Esophagus muscularis mucosa (tissue), 4 donors: ENCODE data around the gene UBE2E3. TPM values are rescaled to one million over a fixed set of nuclear protein-coding genes. Genes with fewer than 3 reads are reported as not detected.

Experiments used
- DNase-seq: peaks from one replicate; pipeline ENCODE4 v3.0.0-alpha.2; 2017; ENCODE audit errors: extremely low spot score
- H3K27ac ChIP-seq, 4 donors: fragments of 200-600 bp; sonication (generic); replicated peaks in 1 of 4; 1 replicate in 3 of 4; 2 replicates in 1 of 4; pipeline ENCODE4 v1.5.1; 2016 to 2019; ENCODE audit warnings: mild to moderate bottlenecking in 1 of 4
- H3K27me3 ChIP-seq, 4 donors: fragments of 200-600 bp; sonication (generic); one replicate each; pipeline versions ENCODE4 v1.5.1 to v1.6.0; 2016 to 2019
- H3K36me3 ChIP-seq, 4 donors: fragments of 200-600 bp; sonication (generic); one replicate each; pipeline ENCODE4 v1.5.1; 2016 to 2019
- H3K4me1 ChIP-seq, 4 donors: fragments of 200-600 bp; sonication (generic); one replicate each; pipeline ENCODE4 v1.5.1; 2016 to 2019
- H3K4me3 ChIP-seq, 4 donors: fragments of 200-600 bp; sonication (generic); 1 replicate in 2 of 4; 2 replicates in 2 of 4; pipeline ENCODE4 v1.5.1; 2016 to 2019; ENCODE audit warnings: mild to moderate bottlenecking in 4 of 4, moderate library complexity in 1 of 4
- H3K9me3 ChIP-seq, 4 donors: fragments of 200-600 bp; sonication (generic); 1 replicate in 3 of 4; 2 replicates in 1 of 4; pipeline ENCODE4 v1.5.1; 2016 to 2019
- EP300 ChIP-seq: sonication (generic); formaldehyde crosslinking; IDR thresholded peaks from one replicate; pipeline ENCODE4 v1.6.1; 2017; ENCODE audit warnings: antibody characterized with exemption
- POLR2A ChIP-seq: fragments of 450-650 bp; IDR thresholded peaks from one replicate; pipeline ENCODE4 v1.6.1; 2017; ENCODE audit warnings: antibody characterized with exemption, moderate library complexity, mild to moderate bottlenecking, low read depth
- POLR2AphosphoS5 ChIP-seq, 2 donors: sonication (generic); formaldehyde crosslinking; IDR thresholded peaks; one replicate each; pipeline ENCODE4 v1.6.1; 2017; ENCODE audit warnings: antibody characterized with exemption in 2 of 2
- whole genome bisulfite sequencing: methylation state at CpG from one replicate; pipeline ENCODE4 v1.1.5; 2018; 5-methylcytosine and 5-hydroxymethylcytosine counted together
- intact Hi-C: fragments of 100-400 bp; cut with DNase I; formaldehyde crosslinking; loops from one replicate; pipeline ENCODE4 v1.15.1; 2023
- total RNA-seq, 4 donors: library from RNA; depleted of rRNA; stranded (reverse); fragments of >200 nt; gene quantifications; one replicate each; pipeline versions ENCODE4 v1.1.0 to v1.2.1, GENCODE V29; 2016
- TF ChIP-seq, protein P1 (sequence below), 3 experiments: fragments of 200-600 bp in 2 of 3; fragments of 450-650 bp in 1 of 3; sonication (generic) in 2 of 3; IDR thresholded peaks; one replicate each; pipeline ENCODE4 v1.5.1; 2017 to 2019; ENCODE audit warnings: antibody characterized with exemption in 3 of 3, mild to moderate bottlenecking in 2 of 3, moderate library complexity in 1 of 3

UBE2E3 gene
- total RNA-seq, 4 donors from 2014 or later, result 32.8 to 57.7 (median 40.2) TPM

- H3K4me3 ChIP-seq, result no peak overlapping the region
- no peaks in the 10 kb centered on the region for H3K9me3 ChIP-seq
- H3K4me1 ChIP-seq, result no peaks in the 10 kb centered on the region
- no peaks in the 10 kb centered on the region for H3K27me3 ChIP-seq
- TF ChIP-seq, protein P1, sequence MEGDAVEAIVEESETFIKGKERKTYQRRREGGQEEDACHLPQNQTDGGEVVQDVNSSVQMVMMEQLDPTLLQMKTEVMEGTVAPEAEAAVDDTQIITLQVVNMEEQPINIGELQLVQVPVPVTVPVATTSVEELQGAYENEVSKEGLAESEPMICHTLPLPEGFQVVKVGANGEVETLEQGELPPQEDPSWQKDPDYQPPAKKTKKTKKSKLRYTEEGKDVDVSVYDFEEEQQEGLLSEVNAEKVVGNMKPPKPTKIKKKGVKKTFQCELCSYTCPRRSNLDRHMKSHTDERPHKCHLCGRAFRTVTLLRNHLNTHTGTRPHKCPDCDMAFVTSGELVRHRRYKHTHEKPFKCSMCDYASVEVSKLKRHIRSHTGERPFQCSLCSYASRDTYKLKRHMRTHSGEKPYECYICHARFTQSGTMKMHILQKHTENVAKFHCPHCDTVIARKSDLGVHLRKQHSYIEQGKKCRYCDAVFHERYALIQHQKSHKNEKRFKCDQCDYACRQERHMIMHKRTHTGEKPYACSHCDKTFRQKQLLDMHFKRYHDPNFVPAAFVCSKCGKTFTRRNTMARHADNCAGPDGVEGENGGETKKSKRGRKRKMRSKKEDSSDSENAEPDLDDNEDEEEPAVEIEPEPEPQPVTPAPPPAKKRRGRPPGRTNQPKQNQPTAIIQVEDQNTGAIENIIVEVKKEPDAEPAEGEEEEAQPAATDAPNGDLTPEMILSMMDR (IDR thresholded peaks at IDR 0.05), result no peak
- TF ChIP-seq POLR2A, result no peak
- no peak for TF ChIP-seq POLR2AphosphoS5 (IDR thresholded peaks at IDR 0.05)
- TF ChIP-seq EP300, result no peak
- DNase-seq, result no peak
- 79% methylated on average over 3 of the region's 3 CpGs for WGBS
- no peaks in the 10 kb centered on the region for H3K36me3 ChIP-seq
- no peak overlapping the region for H3K27ac ChIP-seq
- intact Hi-C loops, result no loop called here
These were observed 19.4 kb upstream of the UBE2E3 start for GRCh38 chr2:180960982-180961381.

- H3K36me3 ChIP-seq, result no peaks in the 10 kb centered on the region
- intact Hi-C loops, result no loop called here
- no peaks in the 10 kb centered on the region for H3K9me3 ChIP-seq
- TF ChIP-seq POLR2AphosphoS5 (IDR thresholded peaks at IDR 0.05) (no peak), EP300 (no peak), POLR2A (no peak)
- TF ChIP-seq, protein P1 (IDR thresholded peaks at IDR 0.05), result no peak
- no peaks in the 10 kb centered on the region for H3K27me3 ChIP-seq
- no peak overlapping the region for H3K27ac ChIP-seq
- no peak for DNase-seq
- H3K4me3 ChIP-seq, result no peak overlapping the region
- 92% methylated on average over 4 of the region's 4 CpGs for WGBS
- no peaks in the 10 kb centered on the region for H3K4me1 ChIP-seq
These were observed 17.6 kb upstream of the UBE2E3 start for GRCh38 chr2:180962727-180963314.

DNA sequence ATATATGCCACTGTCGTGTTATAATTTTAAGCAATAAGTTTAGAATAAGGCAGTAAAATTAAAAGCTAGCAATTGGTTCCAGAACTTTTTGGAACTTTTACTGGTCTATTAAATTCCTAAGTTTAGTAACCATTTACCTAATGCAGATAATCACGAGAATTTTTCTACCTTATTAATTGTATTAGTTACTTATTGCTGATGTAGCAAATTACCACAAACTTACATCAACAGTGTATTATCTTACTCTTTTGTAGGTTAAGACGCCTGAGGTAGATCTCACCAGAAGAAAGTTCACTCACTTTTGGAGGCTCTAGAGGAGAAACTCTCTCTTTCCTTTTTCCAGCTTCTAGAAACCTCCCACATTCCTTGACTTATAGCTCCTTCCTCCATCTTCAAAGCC lies 14.0 kb upstream of the UBE2E3 start:
- 93% methylated on average over 3 of the region's 3 CpGs for WGBS
- intact Hi-C loops, result no loop called here

GRCh38 chr2:180969124-180969523 lies 11.3 kb upstream of the UBE2E3 start:
- intact Hi-C loops, result no loop called here
- TF ChIP-seq EP300 (no peak), POLR2AphosphoS5 (IDR thresholded peaks at IDR 0.05) (no peak), POLR2A (no peak)
- TF ChIP-seq, protein P1 (IDR thresholded peaks at IDR 0.05), result no peak

More for the DNA sequence above, 14.0 kb upstream of the UBE2E3 start:
- H3K9me3 ChIP-seq, result no peaks in the 10 kb centered on the region
- no peak for DNase-seq
- TF ChIP-seq EP300, result no peak
- TF ChIP-seq, protein P1 (IDR thresholded peaks at IDR 0.05), result no peak
- TF ChIP-seq POLR2A, result no peak
- TF ChIP-seq POLR2AphosphoS5 (IDR thresholded peaks at IDR 0.05), result no peak
- H3K27me3 ChIP-seq, result no peaks in the 10 kb centered on the region
- H3K36me3 ChIP-seq, result no peaks in the 10 kb centered on the region
- H3K4me1 ChIP-seq, result no peaks in the 10 kb centered on the region
- H3K27ac ChIP-seq, result no peak overlapping the region
- no peak overlapping the region for H3K4me3 ChIP-seq

GRCh38 chr2:180970016-180970415 lies 10.4 kb upstream of the UBE2E3 start:
- TF ChIP-seq, protein P1 (IDR thresholded peaks at IDR 0.05), result no peak
- TF ChIP-seq POLR2AphosphoS5 (IDR thresholded peaks at IDR 0.05), result no peak
- no peak for TF ChIP-seq POLR2A
- TF ChIP-seq EP300, result no peak
- intact Hi-C loops, result no loop called here
- H3K4me1 ChIP-seq, result no peaks in the 10 kb centered on the region
- WGBS, result 87% methylated on average over 3 of the region's 3 CpGs
- H3K27ac ChIP-seq, result no peak overlapping the region
- no peak overlapping the region for H3K4me3 ChIP-seq
- no peaks in the 10 kb centered on the region for H3K9me3 ChIP-seq
- H3K36me3 ChIP-seq, result no peaks in the 10 kb centered on the region
- no peak for DNase-seq
- no peaks in the 10 kb centered on the region for H3K27me3 ChIP-seq

More at GRCh38 chr2:180969124-180969523, 11.3 kb upstream of the UBE2E3 start:
- no peaks in the 10 kb centered on the region for H3K4me1 ChIP-seq
- no peak overlapping the region for H3K27ac ChIP-seq
- WGBS, result 71% methylated on average over 1 of the region's 1 CpG
- H3K27me3 ChIP-seq, result no peaks in the 10 kb centered on the region
- H3K9me3 ChIP-seq, result no peaks in the 10 kb centered on the region
- no peak for DNase-seq
- no peak overlapping the region for H3K4me3 ChIP-seq
- no peaks in the 10 kb centered on the region for H3K36me3 ChIP-seq
